Esophagus squamous epithelium (tissue), 5 donors: ENCODE measurements around the gene DUSP7. TPM values are rescaled to one million over a fixed set of nuclear protein-coding genes. Genes with fewer than 3 reads are reported as not detected.
A peak's percentile ranks its signal among the peaks of the same experiment; 100 is the strongest.

Source experiments
- DNase-seq: peaks from one replicate; lab custom pipeline; 2025; lab: John Stamatoyannopoulos, UW
- H3K27ac ChIP-seq, 4 donors: fragments of 200-600 bp; sonication (generic); one replicate each; pipeline ENCODE4 v1.5.1; 2016 to 2019; ENCODE audit warnings: mild to moderate bottlenecking in 1 of 4
- H3K27me3 ChIP-seq, 4 donors: fragments of 200-600 bp; sonication (generic); 1 replicate in 3 of 4; 2 replicates in 1 of 4; pipeline versions ENCODE4 v1.5.1 to v1.6.0; 2017 to 2021; ENCODE audit warnings: antibody characterized with exemption in 1 of 4
- H3K36me3 ChIP-seq, 3 donors: fragments of 200-600 bp; sonication (generic); one replicate each; pipeline ENCODE4 v1.5.1; 2016 to 2019
- H3K4me1 ChIP-seq, 3 donors: fragments of 200-600 bp; sonication (generic); one replicate each; pipeline ENCODE4 v1.5.1; 2017 to 2019
- H3K4me3 ChIP-seq, 4 donors: fragments of 200-600 bp; sonication (generic); 1 replicate in 3 of 4; 2 replicates in 1 of 4; pipeline ENCODE4 v1.5.1; 2016 to 2019; ENCODE audit warnings: mild to moderate bottlenecking in 2 of 4, moderate library complexity in 1 of 4
- H3K9me3 ChIP-seq, 3 donors: fragments of 200-600 bp; sonication (generic); one replicate each; pipeline ENCODE4 v1.5.1; 2016 to 2019
- CTCF ChIP-seq, 6 experiments: fragments of 450-650 bp in 4 of 6; fragments of 200-600 bp in 2 of 6; sonication (generic) in 2 of 6; IDR thresholded peaks; one replicate each; pipeline ENCODE4 v1.5.1; 2016 to 2019; ENCODE audit warnings: antibody characterized with exemption in 6 of 6, mild to moderate bottlenecking in 4 of 6, moderate library complexity in 4 of 6
- POLR2A ChIP-seq, 4 donors: fragments of 450-650 bp; IDR thresholded peaks; one replicate each; pipeline ENCODE4 v1.6.1; 2017; ENCODE audit warnings: antibody characterized with exemption in 4 of 4, mild to moderate bottlenecking in 4 of 4, moderate library complexity in 3 of 4
- WGBS, 2 donors: methylation state at CpG; one replicate each; pipeline ENCODE4 v1.1.5; 2018; 5-methylcytosine and 5-hydroxymethylcytosine counted together
- intact Hi-C: fragments of 100-400 bp; cut with DNase I; formaldehyde crosslinking; loops from one replicate; pipeline ENCODE4 v1.15.0; 2022
- total RNA-seq, 4 donors: library from RNA; depleted of rRNA; stranded (reverse); fragments of >200 nt; gene quantifications; one replicate each; pipeline ENCODE4 v1.1.0, GENCODE V29; 2016
- donor health status: DM: yes; HTN: yes; CAD: no.

DUSP7 gene
- total RNA-seq, 4 donors from 2014 or later = 49.3 to 105 (median 62.1) TPM

DNA sequence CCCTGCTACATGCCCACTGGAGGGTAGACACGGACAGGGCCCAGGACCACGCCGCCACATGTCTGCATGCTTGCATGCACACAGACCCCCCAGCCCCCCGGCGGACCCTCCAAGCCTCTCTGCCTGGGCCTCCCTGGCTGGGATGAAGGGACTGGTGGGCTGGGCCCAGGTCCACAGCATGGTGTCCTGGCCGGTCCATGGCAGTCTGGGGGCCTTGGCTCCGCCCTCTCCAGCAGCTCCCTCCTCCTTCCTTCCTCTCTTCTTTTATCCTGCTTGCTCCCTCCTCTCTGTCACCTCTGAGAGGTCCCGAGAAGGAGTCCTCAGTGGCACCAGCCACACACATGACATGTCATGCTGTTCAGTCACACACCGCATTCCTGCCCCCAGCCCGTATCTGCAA lies 24.5 kb downstream of the DUSP7 start:
- intact Hi-C loops = no loop called here
- H3K9me3 ChIP-seq = no peaks in the 10 kb centered on the region
- no peak for DNase-seq
- no peak overlapping the region for H3K27ac ChIP-seq
- peaks cover 5 to 65% (median 37%) of the 10 kb centered on the region in 3 donors for H3K4me1 ChIP-seq
- no peak for TF ChIP-seq POLR2A (IDR thresholded peaks at IDR 0.05)
- TF ChIP-seq CTCF (IDR thresholded peaks at IDR 0.05) = no peak
- H3K27me3 ChIP-seq = no peaks in the 10 kb centered on the region
- WGBS, 2 donors = 85 to 97% methylated on average over 7 of the region's 10 CpGs
- H3K36me3 ChIP-seq = no peaks in the 10 kb centered on the region
- no peak overlapping the region for H3K4me3 ChIP-seq

- WGBS, 2 donors = 48 to 64% methylated on average over 5 to 10 of the region's 11 CpGs
- Histone ChIP-seq H3K36me3 (no peaks in the 10 kb centered on the region), H3K27ac (peak overlapping the region; percentile 16 to 64 (median 51)), H3K4me3 (no peak overlapping the region), H3K4me1 (peaks cover 5 to 63% (median 37%) of the 10 kb centered on the region in 3 donors), H3K9me3 (no peaks in the 10 kb centered on the region), H3K27me3 (no peaks in the 10 kb centered on the region)
- TF ChIP-seq POLR2A (IDR thresholded peaks at IDR 0.05) = no peak
- no peak for TF ChIP-seq CTCF (IDR thresholded peaks at IDR 0.05)
- intact Hi-C loops = no loop called here
- DNase-seq = no peak
These were observed 25.6 kb downstream of the DUSP7 start for GRCh38 chr3:52030714-52031310.

- Histone ChIP-seq H3K27ac (no peak overlapping the region), H3K36me3 (no peaks in the 10 kb centered on the region), H3K4me3 (no peak overlapping the region), H3K27me3 (no peaks in the 10 kb centered on the region), H3K9me3 (no peaks in the 10 kb centered on the region), H3K4me1 (peaks cover 5 to 63% (median 37%) of the 10 kb centered on the region in 3 donors)
- no peak for DNase-seq
- TF ChIP-seq POLR2A (IDR thresholded peaks at IDR 0.05) (no peak), CTCF (IDR thresholded peaks at IDR 0.05) (no peak)
- intact Hi-C loops = no loop called here
- WGBS, 2 donors = 73% methylated on average over 4 of the region's 10 CpGs; no CpG with 5 or more reads in 1 of the 2 donors
These were observed 26.8 kb downstream of the DUSP7 start for GRCh38 chr3:52029535-52029934.

DNA sequence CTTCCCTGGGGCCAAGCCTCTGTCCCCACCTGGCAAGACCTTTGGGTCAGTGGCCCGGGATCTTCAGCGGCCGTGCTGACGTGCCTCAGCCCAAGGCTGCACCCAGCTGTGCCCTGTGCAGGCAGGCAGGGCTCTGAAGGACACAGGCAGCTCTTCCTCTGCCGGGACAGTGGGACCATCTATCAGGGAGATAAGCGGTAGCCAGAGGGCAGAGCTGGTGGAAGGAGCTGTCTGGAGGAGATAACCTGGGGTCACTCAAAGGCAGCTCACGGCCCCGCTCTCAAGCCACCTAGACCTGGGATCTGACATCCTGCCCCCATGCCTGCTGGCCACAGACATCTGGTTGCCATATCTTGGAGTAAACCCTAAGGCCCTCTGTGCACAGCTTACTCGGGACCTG lies 27.3 kb downstream of the DUSP7 start:
- intact Hi-C loops = no loop called here
- WGBS, 2 donors = 93 to 100% methylated on average over 1 to 3 of the region's 9 CpGs

More for the DNA sequence above, 27.3 kb downstream of the DUSP7 start:
- Histone ChIP-seq H3K9me3 (no peaks in the 10 kb centered on the region), H3K4me1 (peaks cover 5 to 63% (median 37%) of the 10 kb centered on the region in 3 donors), H3K36me3 (no peaks in the 10 kb centered on the region), H3K27me3 (no peaks in the 10 kb centered on the region), H3K27ac (no peak overlapping the region), H3K4me3 (no peak overlapping the region)
- DNase-seq = no peak
- TF ChIP-seq POLR2A (IDR thresholded peaks at IDR 0.05) (no peak), CTCF (IDR thresholded peaks at IDR 0.05) (no peak)
